Keratinocyte (primary cell): ENCODE measurements around the gene TAS2R16. TPM values are rescaled to one million over a fixed set of nuclear protein-coding genes. Genes with fewer than 3 reads are reported as not detected.

ENCODE experiments used
- DNase-seq: peaks from one replicate; pipeline ENCODE4 v3.0.0-alpha.2; 2011; ENCODE audit warnings: low read depth, missing footprints, low spot score
- FAIRE-seq: peaks from 2 replicates; lab custom pipeline; 2011; peaks lifted over from hg19 to GRCh38; lab: Jason Lieb, UNC
- H2AFZ ChIP-seq: 2 replicates; pipeline ENCODE4 v1.6.0; 2012; ENCODE audit warnings: low read length, control low read depth, inconsistent platforms; ENCODE audit not compliant: control insufficient read depth
- H3K27ac ChIP-seq: 2 replicates; pipeline ENCODE4 v1.5.1; 2011; ENCODE audit warnings: low read length; ENCODE audit not compliant: control insufficient read depth, insufficient read depth
- H3K27me3 ChIP-seq: 3 replicates; pipeline ENCODE4 v1.6.0; 2011; ENCODE audit warnings: low read length; ENCODE audit not compliant: control insufficient read depth, insufficient read depth; ENCODE audit errors: extremely low read depth
- H3K36me3 ChIP-seq, 2 experiments: 2 replicates in 1 of 2; 3 replicates in 1 of 2; pipeline ENCODE4 v1.5.1; 2011; ENCODE audit warnings: low read length in 2 of 2, mild to moderate bottlenecking in 1 of 2; ENCODE audit not compliant: control insufficient read depth in 2 of 2, insufficient read depth in 2 of 2; ENCODE audit errors: extremely low read depth in 1 of 2
- H3K4me1 ChIP-seq: 3 replicates; pipeline ENCODE4 v1.5.1; 2011; ENCODE audit warnings: low read length; ENCODE audit not compliant: control insufficient read depth, insufficient read depth; ENCODE audit errors: extremely low read depth
- H3K4me2 ChIP-seq: 3 replicates; pipeline ENCODE4 v1.6.0; 2011; ENCODE audit warnings: low read depth, low read length; ENCODE audit not compliant: control insufficient read depth, insufficient read depth; ENCODE audit errors: extremely low read depth
- H3K4me3 ChIP-seq, 3 experiments: fragments of 200-600 bp in 1 of 3; sonication (generic) in 1 of 3; 2 replicates in 2 of 3; 3 replicates in 1 of 3; pipeline ENCODE4 v1.5.1; 2011 to 2016; ENCODE audit warnings: low read length in 3 of 3, mild to moderate bottlenecking in 3 of 3, control low read depth in 2 of 3, inconsistent platforms in 1 of 3, low read depth in 1 of 3, mixed read lengths in 1 of 3, mixed run types in 1 of 3, moderate library complexity in 1 of 3; ENCODE audit not compliant: control insufficient read depth in 2 of 3, insufficient read depth in 2 of 3; ENCODE audit errors: extremely low read depth in 1 of 3
- H3K79me2 ChIP-seq: 2 replicates; pipeline ENCODE4 v1.6.0; 2012; ENCODE audit warnings: low read length; ENCODE audit not compliant: control insufficient read depth, insufficient read depth
- H3K9ac ChIP-seq: 3 replicates; pipeline ENCODE4 v1.6.0; 2011; ENCODE audit warnings: low read length; ENCODE audit not compliant: control insufficient read depth, insufficient read depth; ENCODE audit errors: extremely low read depth
- H3K9me1 ChIP-seq: 3 replicates; pipeline ENCODE4 v1.6.0; 2011; ENCODE audit warnings: low read length; ENCODE audit not compliant: control insufficient read depth, insufficient read depth; ENCODE audit errors: extremely low read depth
- H3K9me3 ChIP-seq: 2 replicates; pipeline ENCODE4 v1.5.1; 2012; ENCODE audit warnings: low read depth, low read length; ENCODE audit not compliant: control insufficient read depth
- H4K20me1 ChIP-seq: 3 replicates; pipeline ENCODE4 v1.6.0; 2011; ENCODE audit warnings: low read length; ENCODE audit not compliant: control insufficient read depth, insufficient read depth; ENCODE audit errors: extremely low read depth
- EZH2 ChIP-seq: IDR thresholded peaks from one replicate; pipeline ENCODE4 v1.6.1; 2012; ENCODE audit warnings: inconsistent platforms, mild to moderate bottlenecking, low read length, moderate library complexity
- dilution Hi-C: fragments of 300-500 bp; cut with MboI; formaldehyde crosslinking; loops from one replicate; pipeline ENCODE4 v1.7.0; 2020; ENCODE audit warnings: low sequenced_read_pairs; ENCODE audit not compliant: extremely low pct_ligation_motif_present
- polyA plus RNA-seq, 5 experiments: library from polyadenylated mRNA; depleted of rRNA in 3 of 5; stranded (reverse) in 3 of 5; stranded (forward) in 1 of 5; unstranded in 1 of 5; fragments of >200 nt; gene quantifications; 1 replicate in 1 of 5; 2 replicates in 3 of 5; 3 replicates in 1 of 5; pipeline versions ENCODE4 v1.2.1 to v1.2.3, GENCODE V29; 2011 to 2012; ENCODE audit warnings: missing spikeins in 2 of 5, low read depth in 1 of 5, low replicate concordance in 1 of 5
- TF ChIP-seq, protein P1 (sequence below), 3 experiments: IDR thresholded peaks in 1 of 3; conservative IDR thresholded peaks in 1 of 3; optimal IDR thresholded peaks in 1 of 3; 2 replicates in 2 of 3; 3 replicates in 1 of 3; pipeline versions ENCODE3 to v1.5.1; 2011; ENCODE audit warnings: low read length in 3 of 3, mild to moderate bottlenecking in 3 of 3, moderate library complexity in 2 of 3, control low read depth in 1 of 3, inconsistent platforms in 1 of 3; ENCODE audit not compliant: insufficient read depth in 2 of 3; ENCODE audit errors: extremely low read depth in 1 of 3

TAS2R16 gene
- polyA plus RNA-seq, 1 donor (not counting 4 experiments of a cell fraction or from before 2014, with no cell fraction given): not detected

DNA sequence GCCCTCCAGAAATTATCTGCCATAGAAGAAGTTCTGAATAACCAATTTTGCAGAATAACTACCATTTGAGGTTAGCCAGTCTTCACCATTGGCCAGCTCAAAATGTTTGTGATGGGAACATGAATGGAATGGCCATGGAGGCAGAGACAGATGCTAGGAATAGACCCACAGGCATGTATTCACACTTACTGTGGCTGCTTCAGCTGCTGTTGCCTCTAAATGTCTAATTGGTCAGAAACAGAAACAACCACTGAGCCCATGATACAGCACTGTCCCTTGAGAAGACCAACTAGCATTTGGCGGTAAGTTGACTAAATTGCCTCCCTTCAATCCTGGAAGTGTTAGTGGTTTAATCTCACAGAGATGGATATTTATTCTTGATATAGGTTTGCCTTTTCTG is 38.6 kb upstream of the TAS2R16 start:
- no peak for DNase-seq
- Histone ChIP-seq H3K9me1 (no peaks in the 10 kb centered on the region), H2AFZ (no peak overlapping the region), H3K9me3 (no peaks in the 10 kb centered on the region), H3K27me3 (no peaks in the 10 kb centered on the region), H3K36me3 (no peaks in the 10 kb centered on the region), H3K9ac (no peak overlapping the region), H3K4me2 (no peak overlapping the region), H3K79me2 (no peaks in the 10 kb centered on the region), H3K4me1 (no peaks in the 10 kb centered on the region), H3K4me3 (no peak overlapping the region), H4K20me1 (no peaks in the 10 kb centered on the region), H3K27ac (no peak overlapping the region)
- TF ChIP-seq EZH2: no peak
- FAIRE-seq: no peak
- dilution Hi-C loops: no loop called here

DNA sequence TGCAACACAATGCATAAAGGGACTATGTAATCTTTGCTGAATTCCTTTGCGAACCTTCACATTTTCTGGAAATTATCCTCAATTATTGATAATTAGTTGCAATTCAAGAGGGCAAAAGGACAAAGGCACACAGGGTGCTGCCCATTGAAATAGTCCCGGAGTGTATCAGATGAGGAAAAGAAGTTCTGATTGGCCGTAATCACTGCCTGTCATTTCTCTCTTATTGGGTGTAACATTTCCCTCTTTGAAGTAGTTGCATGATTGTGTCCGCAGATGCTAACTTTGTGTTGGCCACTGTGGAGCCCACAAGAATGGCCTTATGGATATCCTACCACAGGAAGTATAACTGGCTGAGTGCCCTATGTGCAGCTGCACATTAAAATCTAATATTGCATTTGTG is 35.1 kb upstream of the TAS2R16 start:
- Histone ChIP-seq H4K20me1 (no peaks in the 10 kb centered on the region), H3K27ac (no peak overlapping the region), H3K9me1 (no peaks in the 10 kb centered on the region), H3K36me3 (no peaks in the 10 kb centered on the region), H3K9me3 (no peaks in the 10 kb centered on the region), H3K27me3 (no peaks in the 10 kb centered on the region), H3K4me2 (no peak overlapping the region), H3K9ac (no peak overlapping the region), H3K4me1 (no peaks in the 10 kb centered on the region), H3K79me2 (no peaks in the 10 kb centered on the region), H3K4me3 (no peak overlapping the region), H2AFZ (no peak overlapping the region)
- dilution Hi-C loops: no loop called here
- no peak for DNase-seq
- TF ChIP-seq, protein P1, sequence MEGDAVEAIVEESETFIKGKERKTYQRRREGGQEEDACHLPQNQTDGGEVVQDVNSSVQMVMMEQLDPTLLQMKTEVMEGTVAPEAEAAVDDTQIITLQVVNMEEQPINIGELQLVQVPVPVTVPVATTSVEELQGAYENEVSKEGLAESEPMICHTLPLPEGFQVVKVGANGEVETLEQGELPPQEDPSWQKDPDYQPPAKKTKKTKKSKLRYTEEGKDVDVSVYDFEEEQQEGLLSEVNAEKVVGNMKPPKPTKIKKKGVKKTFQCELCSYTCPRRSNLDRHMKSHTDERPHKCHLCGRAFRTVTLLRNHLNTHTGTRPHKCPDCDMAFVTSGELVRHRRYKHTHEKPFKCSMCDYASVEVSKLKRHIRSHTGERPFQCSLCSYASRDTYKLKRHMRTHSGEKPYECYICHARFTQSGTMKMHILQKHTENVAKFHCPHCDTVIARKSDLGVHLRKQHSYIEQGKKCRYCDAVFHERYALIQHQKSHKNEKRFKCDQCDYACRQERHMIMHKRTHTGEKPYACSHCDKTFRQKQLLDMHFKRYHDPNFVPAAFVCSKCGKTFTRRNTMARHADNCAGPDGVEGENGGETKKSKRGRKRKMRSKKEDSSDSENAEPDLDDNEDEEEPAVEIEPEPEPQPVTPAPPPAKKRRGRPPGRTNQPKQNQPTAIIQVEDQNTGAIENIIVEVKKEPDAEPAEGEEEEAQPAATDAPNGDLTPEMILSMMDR (optimal IDR thresholded peaks at IDR 0.05 in 1 of 3, IDR thresholded peaks at IDR 0.05 in 1 of 3, conservative IDR thresholded peaks at IDR 0.05 in 1 of 3; ENCODE audit: extremely low read depth in 1 of 3, insufficient read depth in 2 of 3, low read length in 3 of 3): no peak
- no peak for TF ChIP-seq EZH2
- FAIRE-seq: no peak

DNA sequence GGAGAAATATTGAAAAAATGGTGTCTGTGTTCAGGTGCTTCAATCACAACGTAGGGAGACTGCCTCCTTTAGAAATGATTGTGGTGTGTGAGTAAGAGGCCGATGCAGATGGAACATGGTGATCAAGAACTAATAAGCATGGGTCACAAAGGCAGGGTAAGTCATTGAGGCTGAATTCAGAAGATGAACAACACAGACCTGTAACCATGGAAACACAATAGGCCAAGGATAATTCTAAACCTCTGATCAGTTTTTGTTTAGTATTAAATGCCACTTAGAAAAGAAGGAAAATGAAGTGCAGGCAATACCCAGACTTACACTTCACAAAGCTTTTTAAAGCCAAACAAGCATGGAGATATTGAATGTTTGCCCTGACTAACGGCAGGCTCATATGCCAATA is 32.8 kb upstream of the TAS2R16 start:
- Histone ChIP-seq H3K36me3 (no peaks in the 10 kb centered on the region), H3K27ac (no peak overlapping the region), H3K4me3 (no peak overlapping the region), H2AFZ (no peak overlapping the region), H3K79me2 (no peaks in the 10 kb centered on the region), H3K4me1 (no peaks in the 10 kb centered on the region), H3K9ac (no peak overlapping the region), H3K4me2 (no peak overlapping the region), H3K9me3 (no peaks in the 10 kb centered on the region), H3K9me1 (no peaks in the 10 kb centered on the region), H3K27me3 (no peaks in the 10 kb centered on the region), H4K20me1 (no peaks in the 10 kb centered on the region)
- FAIRE-seq (no peak), DNase-seq (no peak)
- dilution Hi-C loops: no loop called here
- TF ChIP-seq, protein P1 (optimal IDR thresholded peaks at IDR 0.05 in 1 of 3, IDR thresholded peaks at IDR 0.05 in 1 of 3, conservative IDR thresholded peaks at IDR 0.05 in 1 of 3; ENCODE audit: extremely low read depth in 1 of 3, insufficient read depth in 2 of 3, low read length in 3 of 3): no peak
- no peak for TF ChIP-seq EZH2
